HL-60 (cell line): Measurements from ENCODE around the gene GRHL1.

Experiments
- GABPA ChIP-seq: IDR thresholded peaks from 2 replicates; pipeline ENCODE4 v1.6.1; 2012; ENCODE audit warnings: low read depth
- POLR2AphosphoS5 ChIP-seq: IDR thresholded peaks from 2 replicates; pipeline ENCODE4 v1.6.1; 2012; ENCODE audit warnings: low read depth
- SPI1 ChIP-seq: IDR thresholded peaks from 2 replicates; pipeline ENCODE4 v1.6.1; 2012; ENCODE audit warnings: low read depth, mild to moderate bottlenecking, borderline replicate concordance
- TF ChIP-seq, protein P1 (sequence below): IDR thresholded peaks from one replicate; pipeline ENCODE4 v1.5.1; 2011; ENCODE audit warnings: low read length, control low read depth, inconsistent platforms; ENCODE audit not compliant: insufficient read depth
- TF ChIP-seq, protein P2 (sequence below): IDR thresholded peaks from 2 replicates; pipeline ENCODE4 v1.6.1; 2012; ENCODE audit warnings: low read depth; ENCODE audit not compliant: insufficient replicate concordance

DNA sequence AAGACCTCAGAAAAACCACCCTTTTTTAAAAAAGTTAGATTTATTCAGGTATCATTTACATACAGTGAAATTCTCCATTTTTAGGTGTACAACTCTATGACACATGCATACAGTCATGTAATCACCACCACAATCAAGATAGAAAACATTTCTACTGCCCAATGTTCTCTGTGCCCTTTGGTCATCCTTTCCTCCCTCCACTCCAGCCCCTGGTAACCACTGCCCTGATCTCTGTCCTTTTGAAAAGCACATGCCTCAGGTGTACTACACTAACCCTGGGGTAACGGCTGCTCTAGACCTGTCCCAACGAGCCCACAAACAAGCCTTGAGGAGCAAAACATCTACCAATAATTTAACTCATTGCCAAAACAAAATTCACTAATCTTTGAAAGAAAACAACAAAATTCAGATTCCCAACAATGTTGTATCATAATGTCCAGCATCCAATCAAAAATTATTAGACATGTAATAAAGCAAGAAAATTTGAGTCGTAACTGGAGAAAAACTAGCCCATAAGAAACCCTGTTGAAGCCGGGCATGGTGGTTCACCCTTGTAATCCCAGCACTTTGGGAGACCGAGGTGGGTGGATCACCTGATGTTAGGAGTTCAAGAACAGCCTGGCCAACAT is 65.9 kb downstream of the GRHL1 start:
- TF ChIP-seq, protein P1, sequence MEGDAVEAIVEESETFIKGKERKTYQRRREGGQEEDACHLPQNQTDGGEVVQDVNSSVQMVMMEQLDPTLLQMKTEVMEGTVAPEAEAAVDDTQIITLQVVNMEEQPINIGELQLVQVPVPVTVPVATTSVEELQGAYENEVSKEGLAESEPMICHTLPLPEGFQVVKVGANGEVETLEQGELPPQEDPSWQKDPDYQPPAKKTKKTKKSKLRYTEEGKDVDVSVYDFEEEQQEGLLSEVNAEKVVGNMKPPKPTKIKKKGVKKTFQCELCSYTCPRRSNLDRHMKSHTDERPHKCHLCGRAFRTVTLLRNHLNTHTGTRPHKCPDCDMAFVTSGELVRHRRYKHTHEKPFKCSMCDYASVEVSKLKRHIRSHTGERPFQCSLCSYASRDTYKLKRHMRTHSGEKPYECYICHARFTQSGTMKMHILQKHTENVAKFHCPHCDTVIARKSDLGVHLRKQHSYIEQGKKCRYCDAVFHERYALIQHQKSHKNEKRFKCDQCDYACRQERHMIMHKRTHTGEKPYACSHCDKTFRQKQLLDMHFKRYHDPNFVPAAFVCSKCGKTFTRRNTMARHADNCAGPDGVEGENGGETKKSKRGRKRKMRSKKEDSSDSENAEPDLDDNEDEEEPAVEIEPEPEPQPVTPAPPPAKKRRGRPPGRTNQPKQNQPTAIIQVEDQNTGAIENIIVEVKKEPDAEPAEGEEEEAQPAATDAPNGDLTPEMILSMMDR = no peak
- no peak for TF ChIP-seq GABPA
- no peak for TF ChIP-seq POLR2AphosphoS5
- TF ChIP-seq, protein P2, sequence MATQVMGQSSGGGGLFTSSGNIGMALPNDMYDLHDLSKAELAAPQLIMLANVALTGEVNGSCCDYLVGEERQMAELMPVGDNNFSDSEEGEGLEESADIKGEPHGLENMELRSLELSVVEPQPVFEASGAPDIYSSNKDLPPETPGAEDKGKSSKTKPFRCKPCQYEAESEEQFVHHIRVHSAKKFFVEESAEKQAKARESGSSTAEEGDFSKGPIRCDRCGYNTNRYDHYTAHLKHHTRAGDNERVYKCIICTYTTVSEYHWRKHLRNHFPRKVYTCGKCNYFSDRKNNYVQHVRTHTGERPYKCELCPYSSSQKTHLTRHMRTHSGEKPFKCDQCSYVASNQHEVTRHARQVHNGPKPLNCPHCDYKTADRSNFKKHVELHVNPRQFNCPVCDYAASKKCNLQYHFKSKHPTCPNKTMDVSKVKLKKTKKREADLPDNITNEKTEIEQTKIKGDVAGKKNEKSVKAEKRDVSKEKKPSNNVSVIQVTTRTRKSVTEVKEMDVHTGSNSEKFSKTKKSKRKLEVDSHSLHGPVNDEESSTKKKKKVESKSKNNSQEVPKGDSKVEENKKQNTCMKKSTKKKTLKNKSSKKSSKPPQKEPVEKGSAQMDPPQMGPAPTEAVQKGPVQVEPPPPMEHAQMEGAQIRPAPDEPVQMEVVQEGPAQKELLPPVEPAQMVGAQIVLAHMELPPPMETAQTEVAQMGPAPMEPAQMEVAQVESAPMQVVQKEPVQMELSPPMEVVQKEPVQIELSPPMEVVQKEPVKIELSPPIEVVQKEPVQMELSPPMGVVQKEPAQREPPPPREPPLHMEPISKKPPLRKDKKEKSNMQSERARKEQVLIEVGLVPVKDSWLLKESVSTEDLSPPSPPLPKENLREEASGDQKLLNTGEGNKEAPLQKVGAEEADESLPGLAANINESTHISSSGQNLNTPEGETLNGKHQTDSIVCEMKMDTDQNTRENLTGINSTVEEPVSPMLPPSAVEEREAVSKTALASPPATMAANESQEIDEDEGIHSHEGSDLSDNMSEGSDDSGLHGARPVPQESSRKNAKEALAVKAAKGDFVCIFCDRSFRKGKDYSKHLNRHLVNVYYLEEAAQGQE = no peak
- TF ChIP-seq SPI1 = no peak
